Astrocyte (in vitro differentiated cells and primary cell): Measurements from ENCODE around the gene SLC26A1.

Experiments used
- EZH2 ChIP-seq: IDR thresholded peaks from 2 replicates; pipeline ENCODE4 v1.6.1; 2012; ENCODE audit warnings: mild to moderate bottlenecking, low read length, inconsistent platforms; ENCODE audit not compliant: insufficient read depth
- TF ChIP-seq, protein P1 (sequence below): IDR thresholded peaks from 2 replicates; pipeline ENCODE4 v1.5.1; 2011; ENCODE audit warnings: low read depth, mild to moderate bottlenecking, inconsistent platforms, low read length, moderate library complexity; ENCODE audit not compliant: insufficient read depth

DNA sequence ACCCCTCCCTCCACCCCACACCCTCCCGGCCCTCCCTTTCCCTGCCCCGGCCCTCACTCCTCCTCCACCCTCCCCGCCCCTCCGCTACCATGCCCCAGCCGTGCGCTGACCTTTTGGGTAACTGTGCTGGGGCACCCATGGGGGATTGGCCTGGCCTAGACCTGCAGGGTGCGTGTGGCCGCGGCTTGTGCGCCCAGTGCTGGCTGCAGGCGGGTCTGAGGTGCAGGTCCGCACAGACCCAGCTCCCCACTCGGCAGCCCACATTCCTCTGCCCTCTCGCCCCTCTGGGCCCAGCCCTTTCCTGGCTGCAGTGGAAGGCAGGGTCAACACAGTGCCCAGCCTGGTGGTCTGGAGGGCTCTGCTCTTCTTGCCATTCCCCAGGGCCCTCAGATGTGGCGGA, 42.9 kb upstream of the SLC26A1 start:
- TF ChIP-seq, protein P1, sequence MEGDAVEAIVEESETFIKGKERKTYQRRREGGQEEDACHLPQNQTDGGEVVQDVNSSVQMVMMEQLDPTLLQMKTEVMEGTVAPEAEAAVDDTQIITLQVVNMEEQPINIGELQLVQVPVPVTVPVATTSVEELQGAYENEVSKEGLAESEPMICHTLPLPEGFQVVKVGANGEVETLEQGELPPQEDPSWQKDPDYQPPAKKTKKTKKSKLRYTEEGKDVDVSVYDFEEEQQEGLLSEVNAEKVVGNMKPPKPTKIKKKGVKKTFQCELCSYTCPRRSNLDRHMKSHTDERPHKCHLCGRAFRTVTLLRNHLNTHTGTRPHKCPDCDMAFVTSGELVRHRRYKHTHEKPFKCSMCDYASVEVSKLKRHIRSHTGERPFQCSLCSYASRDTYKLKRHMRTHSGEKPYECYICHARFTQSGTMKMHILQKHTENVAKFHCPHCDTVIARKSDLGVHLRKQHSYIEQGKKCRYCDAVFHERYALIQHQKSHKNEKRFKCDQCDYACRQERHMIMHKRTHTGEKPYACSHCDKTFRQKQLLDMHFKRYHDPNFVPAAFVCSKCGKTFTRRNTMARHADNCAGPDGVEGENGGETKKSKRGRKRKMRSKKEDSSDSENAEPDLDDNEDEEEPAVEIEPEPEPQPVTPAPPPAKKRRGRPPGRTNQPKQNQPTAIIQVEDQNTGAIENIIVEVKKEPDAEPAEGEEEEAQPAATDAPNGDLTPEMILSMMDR: no peak
- TF ChIP-seq EZH2: no peak
